ENCODE results near the gene KLF1. TPM values are rescaled to one million over a fixed set of nuclear protein-coding genes. Genes with fewer than 3 reads are reported as not detected.

Gene KLF1
- total RNA-seq, 6 donors from 2014 or later, result 0.17 to 0.89 (median 0.42) TPM; not detected in 2

- 89 to 94% methylated on average over 34 to 80 of the region's 86 CpGs for WGBS, 2 donors
- no peak for TF ChIP-seq CTCF (IDR thresholded peaks at IDR 0.05)
- no peak for TF ChIP-seq POLR2AphosphoS5 (IDR thresholded peaks at IDR 0.05)
- no peak for TF ChIP-seq EP300 (IDR thresholded peaks at IDR 0.05)
- TF ChIP-seq POLR2A (IDR thresholded peaks at IDR 0.05), result no peak
- no peaks in the 10 kb centered on the region for H3K9me3 ChIP-seq
- DNase-seq, result peak in 1 of 2 donors; percentile 86
- H3K27me3 ChIP-seq, result no peaks in the 10 kb centered on the region
- H3K4me3 ChIP-seq, result peak overlapping the region in 2 of 4 donors; percentile 30 to 45
- H3K4me1 ChIP-seq, result peaks cover 0 to 11% (median 4%) of the 10 kb centered on the region in 4 donors
- no peak overlapping the region for H3K27ac ChIP-seq
- ATAC-seq (ENCODE audit: low FRiP score in 2 of 2), result peak; percentile 2 to 3
- peaks cover 0 to 39% (median 25%) of the 10 kb centered on the region in 4 donors for H3K36me3 ChIP-seq
Measured at GRCh38 chr19:12873891-12874745, 12.9 kb downstream of the KLF1 start.

GRCh38 chr19:12872941-12873890 lies 13.8 kb downstream of the KLF1 start:
- peak overlapping the region in 3 of 4 donors; percentile 13 to 45 (median 30) for H3K4me3 ChIP-seq

DNA sequence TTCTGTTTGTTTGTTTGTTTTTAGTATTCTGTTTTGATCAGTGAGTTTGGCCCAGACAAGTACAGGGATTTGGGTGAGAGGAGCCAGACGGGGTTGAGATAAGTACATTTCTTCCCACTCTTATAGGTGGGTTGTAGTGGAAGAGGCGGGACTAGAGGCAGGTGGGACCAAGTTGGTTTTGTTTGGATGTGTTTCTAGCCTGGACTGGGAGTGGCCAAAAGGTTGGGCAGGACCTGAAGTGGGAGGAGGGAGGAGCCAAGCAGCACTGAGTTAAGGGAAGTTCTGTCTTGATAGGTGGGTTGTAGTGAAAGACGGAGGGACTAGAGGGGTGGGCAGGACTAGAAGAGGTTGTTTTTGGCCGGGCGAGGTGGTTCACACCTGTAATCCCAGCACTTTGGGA lies 14.7 kb downstream of the KLF1 start:
- DNase-seq (no peak), ATAC-seq (ENCODE audit: low FRiP score in 2 of 2) (no peak)
- 85 to 87% methylated on average over 5 of the region's 5 CpGs for WGBS, 2 donors
- H3K36me3 ChIP-seq, result peaks cover 0 to 22% (median 10%) of the 10 kb centered on the region in 4 donors
- H3K4me1 ChIP-seq, result peaks cover 6 to 18% (median 11%) of the 10 kb centered on the region in 4 donors
- no peak overlapping the region for H3K4me3 ChIP-seq
- no peak overlapping the region for H3K27ac ChIP-seq
- no peak for TF ChIP-seq POLR2AphosphoS5 (IDR thresholded peaks at IDR 0.05)
- TF ChIP-seq POLR2A (IDR thresholded peaks at IDR 0.05), result no peak
- no peak for TF ChIP-seq EP300 (IDR thresholded peaks at IDR 0.05)
- TF ChIP-seq CTCF (IDR thresholded peaks at IDR 0.05), result no peak
- no peaks in the 10 kb centered on the region for H3K9me3 ChIP-seq
- H3K27me3 ChIP-seq, result peaks cover 0 to 2% (median 0%) of the 10 kb centered on the region in 4 donors

More at GRCh38 chr19:12872941-12873890, 13.8 kb downstream of the KLF1 start:
- ATAC-seq (ENCODE audit: low FRiP score in 2 of 2) (peak; percentile 67 to 77), DNase-seq (peak in 1 of 2 donors; percentile 81)
- WGBS, 2 donors, result 47 to 81% methylated on average over 41 to 70 of the region's 70 CpGs
- Histone ChIP-seq H3K9me3 (no peaks in the 10 kb centered on the region), H3K27me3 (no peaks in the 10 kb centered on the region), H3K27ac (peak overlapping the region in 1 of 4 donors; percentile 30), H3K36me3 (peaks cover 0 to 32% (median 20%) of the 10 kb centered on the region in 4 donors), H3K4me1 (peaks cover 0 to 11% (median 4%) of the 10 kb centered on the region in 4 donors)
- TF ChIP-seq EP300 (IDR thresholded peaks at IDR 0.05), result no peak
- peak in 1 of 4 donors; percentile 34 for TF ChIP-seq POLR2A (IDR thresholded peaks at IDR 0.05)

DNA sequence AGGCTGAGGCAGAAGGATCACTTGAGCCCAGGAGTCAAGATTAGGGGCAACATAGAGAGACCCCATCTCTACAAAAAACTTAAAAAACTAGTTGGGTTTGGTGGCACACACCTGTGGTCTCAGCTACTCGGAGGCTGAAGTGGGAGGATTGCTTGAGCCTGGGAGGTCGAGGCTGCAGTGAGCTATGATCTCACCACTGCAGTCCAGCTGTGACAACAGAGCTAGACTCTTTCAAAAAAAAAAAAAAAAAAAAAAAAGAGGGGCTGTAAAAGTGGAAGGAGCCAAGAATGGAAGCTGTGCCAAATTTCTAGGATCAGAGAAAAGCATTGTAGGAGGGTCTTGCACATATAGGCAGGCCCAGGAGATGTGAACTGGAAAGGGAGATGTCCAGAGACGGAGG lies 15.3 kb downstream of the KLF1 start:
- WGBS, 2 donors, result 88 to 92% methylated on average over 3 of the region's 3 CpGs
- DNase-seq (no peak), ATAC-seq (ENCODE audit: low FRiP score in 2 of 2) (no peak)
- Histone ChIP-seq H3K4me1 (peaks cover 7 to 21% (median 13%) of the 10 kb centered on the region in 4 donors), H3K27me3 (peaks cover 0 to 2% (median 0%) of the 10 kb centered on the region in 4 donors), H3K36me3 (peaks cover 0 to 17% (median 6%) of the 10 kb centered on the region in 4 donors), H3K9me3 (no peaks in the 10 kb centered on the region), H3K27ac (no peak overlapping the region), H3K4me3 (no peak overlapping the region)
- TF ChIP-seq POLR2A (IDR thresholded peaks at IDR 0.05), result no peak
- no peak for TF ChIP-seq CTCF (IDR thresholded peaks at IDR 0.05)
- TF ChIP-seq POLR2AphosphoS5 (IDR thresholded peaks at IDR 0.05), result no peak
- TF ChIP-seq EP300 (IDR thresholded peaks at IDR 0.05), result no peak

Data from upper lobe of left lung (tissue), 6 donors.